HTR-8/SVneo (cell line): ENCODE data around the gene C12orf57.

Experiments
- DNase-seq: peaks from one replicate; pipeline ENCODE4 v3.0.0; 2011; ENCODE audit warnings: low spot score, mixed read lengths; ENCODE audit not compliant: insufficient read length
- FAIRE-seq: peaks from 2 replicates; lab custom pipeline; 2011; peaks lifted over from hg19 to GRCh38; lab: Jason Lieb, UNC

C12orf57 gene

GRCh38 chr12:6981152-6982052 is 37.6 kb downstream of the C12orf57 start:
- DNase-seq, result no peak
- FAIRE-seq, result peak; percentile 46

GRCh38 chr12:6982532-6982931 is 38.7 kb downstream of the C12orf57 start:
- no peak for FAIRE-seq
- DNase-seq, result no peak

- FAIRE-seq (no peak), DNase-seq (no peak)
Observed at GRCh38 chr12:6987956-6988553, 44.2 kb downstream of the C12orf57 start.
